Brain microvascular endothelial cell (primary cell): ENCODE results near the gene ABCD1.

Experiments
- DNase-seq: peaks from one replicate; pipeline ENCODE4 v3.0.0-alpha.2; 2020
- H3K27ac ChIP-seq: fragments of 250-450 bp; sonication (Bioruptor Pico); 2 replicates; pipeline ENCODE4 v1.5.1; 2020; ENCODE audit warnings: mild to moderate bottlenecking, moderate library complexity
- H3K27me3 ChIP-seq: fragments of 250-450 bp; sonication (Bioruptor Pico); replicated peaks from 2 replicates; pipeline ENCODE4 v1.5.1; 2020; ENCODE audit warnings: mild to moderate bottlenecking
- H3K36me3 ChIP-seq: fragments of 250-450 bp; sonication (Bioruptor Pico); replicated peaks from 2 replicates; pipeline ENCODE4 v1.5.1; 2020; ENCODE audit warnings: mild to moderate bottlenecking
- H3K4me3 ChIP-seq: 2 replicates; pipeline ENCODE4 v1.5.1; 2011; ENCODE audit warnings: low read depth, mild to moderate bottlenecking, control low read depth, low read length, moderate library complexity
- CTCF ChIP-seq: IDR thresholded peaks from 2 replicates; pipeline ENCODE4 v1.5.1; 2011; ENCODE audit warnings: low read depth, mild to moderate bottlenecking, moderate library complexity, low read length, control low read depth, inconsistent platforms; ENCODE audit errors: missing control alignments
- in situ Hi-C: cut with HindIII; loops from 2 replicates; pipeline ENCODE4 v1.10.0; 2017; ENCODE audit warnings: low sequenced_read_pairs, low pct_ligation_motif_present

Gene ABCD1

GRCh38 chrX:153791104-153791852, 66.6 kb downstream of the ABCD1 start:
- DNase-seq: no peak
- Histone ChIP-seq H3K4me3 (no peak overlapping the region), H3K27me3 (no peaks in the 10 kb centered on the region), H3K36me3 (peaks cover 5% of the 10 kb centered on the region), H3K27ac (no peak overlapping the region)
- TF ChIP-seq CTCF: no peak
- in situ Hi-C loops: no loop called here

GRCh38 chrX:153792368-153792767, 67.7 kb downstream of the ABCD1 start:
- no peak for TF ChIP-seq CTCF
- Histone ChIP-seq H3K27ac (no peak overlapping the region), H3K4me3 (no peak overlapping the region), H3K27me3 (no peaks in the 10 kb centered on the region), H3K36me3 (peaks cover 5% of the 10 kb centered on the region)
- in situ Hi-C loops: no loop called here
- DNase-seq: no peak

- no peaks in the 10 kb centered on the region for H3K27me3 ChIP-seq
- in situ Hi-C loops: no loop called here
- no peak for DNase-seq
- TF ChIP-seq CTCF: no peak
- H3K27ac ChIP-seq: peak overlapping the region; percentile 95
- H3K36me3 ChIP-seq: peaks cover 5% of the 10 kb centered on the region
- peak overlapping the region; percentile 77 for H3K4me3 ChIP-seq
Observed at GRCh38 chrX:153793291-153793690, 68.6 kb downstream of the ABCD1 start.
